GM21367 (cell line): Measurements from ENCODE around the gene METTL17.

Experiments
- ATAC-seq: cut with Tn5 transposase; IDR thresholded peaks from one replicate; pipeline ENCODE4 v1.9.1; 2021; ENCODE audit not compliant: unreplicated experiment

The METTL17 gene

DNA sequence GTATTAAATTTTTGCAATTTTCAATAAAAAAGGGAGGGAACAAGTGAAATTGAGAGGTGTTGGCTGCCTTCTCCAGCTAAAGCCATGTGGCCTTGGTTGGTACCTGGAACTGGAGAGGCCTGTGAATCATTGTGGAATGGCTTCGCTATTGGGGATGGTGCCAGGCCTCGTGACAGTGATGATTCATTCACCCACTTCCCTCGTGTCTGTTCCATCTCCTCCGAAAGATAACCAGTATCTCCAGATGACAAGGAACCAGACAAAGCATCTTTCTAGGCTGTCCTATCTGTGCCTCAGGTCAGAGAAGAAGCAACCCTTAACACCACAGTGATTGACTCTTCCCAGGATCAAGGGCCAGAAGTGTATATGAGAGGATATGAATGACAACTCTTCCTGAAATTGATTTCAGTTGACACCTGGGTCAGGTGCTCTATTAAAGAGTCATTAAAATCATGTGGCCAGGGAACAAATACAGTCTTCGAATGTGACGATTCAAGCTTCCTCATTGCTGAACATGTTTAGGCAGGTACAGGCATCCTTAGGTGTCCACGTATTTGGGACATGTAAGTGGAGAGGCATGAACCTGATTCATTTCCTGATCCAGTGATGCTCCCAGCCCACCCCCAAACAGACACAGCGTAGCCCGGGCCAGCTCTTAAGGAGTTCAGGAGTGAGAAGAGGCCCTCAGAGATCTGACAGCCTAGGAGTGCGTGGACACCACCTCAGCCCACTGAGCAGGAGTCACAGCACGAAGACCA is 52.1 kb downstream of the METTL17 start, which contains the start of gene RNASE7:
Gene RNASE7 (plus strand): TSS at position 687 of the 758 bp plus-strand sequence. CDS start 631 bp downstream, outside the sequence.
- no peak for ATAC-seq

DNA sequence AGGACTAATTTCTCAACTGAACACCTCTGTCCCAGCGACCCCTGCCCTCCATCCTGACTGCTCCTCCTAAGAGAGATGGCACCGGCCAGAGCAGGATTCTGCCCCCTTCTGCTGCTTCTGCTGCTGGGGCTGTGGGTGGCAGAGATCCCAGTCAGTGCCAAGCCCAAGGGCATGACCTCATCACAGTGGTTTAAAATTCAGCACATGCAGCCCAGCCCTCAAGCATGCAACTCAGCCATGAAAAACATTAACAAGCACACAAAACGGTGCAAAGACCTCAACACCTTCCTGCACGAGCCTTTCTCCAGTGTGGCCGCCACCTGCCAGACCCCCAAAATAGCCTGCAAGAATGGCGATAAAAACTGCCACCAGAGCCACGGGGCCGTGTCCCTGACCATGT is 53.1 kb downstream of the METTL17 start:
- ATAC-seq = no peak

DNA sequence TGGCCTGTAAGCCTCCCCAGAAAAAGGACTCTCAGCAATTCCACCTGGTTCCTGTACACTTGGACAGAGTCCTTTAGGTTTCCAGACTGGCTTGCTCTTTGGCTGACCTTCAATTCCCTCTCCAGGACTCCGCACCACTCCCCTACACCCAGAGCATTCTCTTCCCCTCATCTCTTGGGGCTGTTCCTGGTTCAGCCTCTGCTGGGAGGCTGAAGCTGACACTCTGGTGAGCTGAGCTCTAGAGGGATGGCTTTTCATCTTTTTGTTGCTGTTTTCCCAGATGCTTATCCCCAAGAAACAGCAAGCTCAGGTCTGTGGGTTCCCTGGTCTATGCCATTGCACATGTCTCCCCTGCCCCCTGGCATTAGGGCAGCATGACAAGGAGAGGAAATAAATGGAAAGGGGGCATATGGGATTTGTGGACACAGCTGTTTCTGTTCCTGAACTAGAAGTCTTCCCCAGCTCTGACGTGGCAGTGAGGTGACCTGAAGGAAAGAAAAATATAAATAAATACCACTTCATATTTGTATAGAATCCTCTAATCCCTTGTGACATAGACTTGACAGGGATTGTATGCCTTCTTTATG is 53.7 kb downstream of the METTL17 start:
- no peak for ATAC-seq

DNA sequence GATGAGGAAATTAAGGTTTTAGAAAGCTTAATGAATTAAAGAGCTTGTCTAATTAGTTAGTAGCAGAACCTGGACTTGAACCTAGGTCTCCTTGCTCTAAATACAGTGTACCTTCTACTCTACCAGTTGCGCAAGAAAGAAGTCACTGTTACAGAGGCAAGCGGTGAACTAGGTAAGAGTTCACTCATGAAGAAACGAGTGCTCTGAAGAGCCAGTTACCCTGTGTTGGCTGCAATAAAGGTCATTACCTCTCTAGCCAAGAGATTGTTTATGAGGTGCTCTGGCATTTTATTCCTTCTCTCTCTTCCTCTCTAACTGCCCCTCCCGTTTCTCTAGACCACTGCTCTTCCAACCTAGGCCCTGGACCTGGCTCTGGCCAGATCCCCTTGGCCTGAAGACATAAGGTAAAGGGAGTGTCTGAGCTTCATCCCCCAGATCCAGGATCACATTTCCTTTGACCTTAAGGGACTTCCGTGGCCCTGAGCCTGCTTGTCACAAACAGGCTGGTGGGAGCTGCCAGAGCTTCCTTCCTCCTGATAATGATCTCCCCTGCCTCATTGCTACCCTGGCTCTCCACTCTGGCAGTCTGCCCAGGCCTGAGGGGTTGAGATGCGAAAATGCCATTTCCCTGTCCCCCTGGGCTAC is 54.3 kb downstream of the METTL17 start:
- no peak for ATAC-seq
